Upper lobe of left lung (tissue), 6 donors: ENCODE data around the gene RELB. TPM values are rescaled to one million over a fixed set of nuclear protein-coding genes. Genes with fewer than 3 reads are reported as not detected.

ENCODE experiments used
- ATAC-seq, 2 donors: fragments of 200-7000 bp; cut with Tn5 transposase; one replicate each; pipeline ENCODE4 v1.9.1; 2022; ENCODE audit warnings: mild to moderate bottlenecking in 2 of 2, moderate library complexity in 2 of 2; ENCODE audit not compliant: low FRiP score in 2 of 2
- DNase-seq, 2 donors: peaks; one replicate each; pipeline ENCODE4 v3.0.0-alpha.2; 2019 to 2020
- H3K27ac ChIP-seq, 4 donors: fragments of 200-600 bp; sonication (generic); one replicate each; pipeline ENCODE4 v1.5.1; 2016 to 2019
- H3K27me3 ChIP-seq, 4 donors: fragments of 200-600 bp; sonication (generic); one replicate each; pipeline ENCODE4 v1.5.1; 2017 to 2019
- H3K36me3 ChIP-seq, 4 donors: fragments of 200-600 bp; sonication (generic); one replicate each; pipeline ENCODE4 v1.5.1; 2016 to 2019
- H3K4me1 ChIP-seq, 4 donors: fragments of 200-600 bp; sonication (generic); one replicate each; pipeline ENCODE4 v1.5.1; 2018 to 2019
- H3K4me3 ChIP-seq, 4 donors: fragments of 200-600 bp; sonication (generic); one replicate each; pipeline ENCODE4 v1.5.1; 2017 to 2019; ENCODE audit warnings: mild to moderate bottlenecking in 2 of 4, moderate library complexity in 1 of 4
- H3K9me3 ChIP-seq, 4 donors: fragments of 200-600 bp; sonication (generic); one replicate each; pipeline ENCODE4 v1.5.1; 2018 to 2019
- CTCF ChIP-seq, 6 experiments: fragments of 450-650 bp in 4 of 6; fragments of 200-600 bp in 2 of 6; sonication (generic) in 2 of 6; IDR thresholded peaks; one replicate each; pipeline ENCODE4 v1.5.1; 2016 to 2019; ENCODE audit warnings: antibody characterized with exemption in 6 of 6
- EP300 ChIP-seq, 4 donors: sonication (generic); formaldehyde crosslinking; IDR thresholded peaks; one replicate each; pipeline ENCODE4 v1.5.1; 2017; ENCODE audit warnings: antibody characterized with exemption in 4 of 4, control low read depth in 2 of 4
- POLR2A ChIP-seq, 4 donors: fragments of 450-650 bp; IDR thresholded peaks; one replicate each; pipeline ENCODE4 v1.5.1; 2016 to 2017; ENCODE audit warnings: antibody characterized with exemption in 4 of 4, mild to moderate bottlenecking in 2 of 4
- POLR2AphosphoS5 ChIP-seq, 2 donors: sonication (generic); formaldehyde crosslinking; IDR thresholded peaks; one replicate each; pipeline ENCODE4 v1.5.1; 2017; ENCODE audit warnings: antibody characterized with exemption in 2 of 2
- WGBS, 2 donors: methylation state at CpG; one replicate each; pipeline ENCODE4 v1.1.5; 2017 to 2018; 5-methylcytosine and 5-hydroxymethylcytosine counted together
- total RNA-seq, 6 donors: library from RNA; depleted of rRNA in 4 of 6; stranded (reverse); fragments of >200 nt in 4 of 6; gene quantifications; one replicate each; pipeline versions ENCODE4 v1.1.0 to v1.2.1, GENCODE V29; 2016 to 2021
- donor health status: DM: no; HTN: no; CAD: no; lungs with moderate emphysema.
- donor health status: DM: no; HTN: yes; CAD: no; lungs with severe emphysema.

The RELB gene
- total RNA-seq, 6 donors from 2014 or later: 4.0 to 31.1 (median 18.1) TPM

- no peak for TF ChIP-seq EP300 (IDR thresholded peaks at IDR 0.05)
- TF ChIP-seq POLR2AphosphoS5 (IDR thresholded peaks at IDR 0.05): no peak
- TF ChIP-seq CTCF (IDR thresholded peaks at IDR 0.05): no peak
- no peak for TF ChIP-seq POLR2A (IDR thresholded peaks at IDR 0.05)
- H3K27me3 ChIP-seq: no peaks in the 10 kb centered on the region
- WGBS, 2 donors: 86 to 91% methylated on average over 6 of the region's 6 CpGs
- DNase-seq (no peak), ATAC-seq (no peak)
- peaks cover 13 to 31% (median 16%) of the 10 kb centered on the region in 4 donors for H3K4me1 ChIP-seq
- no peak overlapping the region for H3K27ac ChIP-seq
- H3K9me3 ChIP-seq: no peaks in the 10 kb centered on the region
- no peak overlapping the region for H3K4me3 ChIP-seq
- peaks cover 9 to 53% (median 40%) of the 10 kb centered on the region in 4 donors for H3K36me3 ChIP-seq
Measured at GRCh38 chr19:45050036-45050435, 48.8 kb downstream of the RELB start.

- H3K4me3 ChIP-seq: no peak overlapping the region
Measured at GRCh38 chr19:45051929-45052579, 50.8 kb downstream of the RELB start.

GRCh38 chr19:45056831-45057230, 55.6 kb downstream of the RELB start:
- no peak for ATAC-seq
- 84 to 90% methylated on average over 6 to 8 of the region's 8 CpGs for WGBS, 2 donors
- H3K4me1 ChIP-seq: peaks cover 0 to 1% (median 0%) of the 10 kb centered on the region in 4 donors
- H3K27me3 ChIP-seq: no peaks in the 10 kb centered on the region
- no peak for DNase-seq
- H3K4me3 ChIP-seq: no peak overlapping the region
- H3K36me3 ChIP-seq: peaks cover 53 to 100% (median 95%) of the 10 kb centered on the region in 4 donors
- H3K9me3 ChIP-seq: no peaks in the 10 kb centered on the region
- TF ChIP-seq POLR2AphosphoS5 (IDR thresholded peaks at IDR 0.05): no peak
- H3K27ac ChIP-seq: no peak overlapping the region

More at GRCh38 chr19:45051929-45052579, 50.8 kb downstream of the RELB start:
- Histone ChIP-seq H3K36me3 (peaks cover 22 to 59% (median 50%) of the 10 kb centered on the region in 4 donors), H3K9me3 (no peaks in the 10 kb centered on the region), H3K4me1 (peaks cover 0 to 11% (median 0%) of the 10 kb centered on the region in 4 donors), H3K27ac (no peak overlapping the region), H3K27me3 (no peaks in the 10 kb centered on the region)
- ATAC-seq (peak in 1 of 2 donors; percentile 28), DNase-seq (no peak)
- 71 to 72% methylated on average over 9 of the region's 9 CpGs for WGBS, 2 donors
- TF ChIP-seq POLR2A (IDR thresholded peaks at IDR 0.05) (no peak), EP300 (IDR thresholded peaks at IDR 0.05) (no peak), POLR2AphosphoS5 (IDR thresholded peaks at IDR 0.05) (no peak), CTCF (IDR thresholded peaks at IDR 0.05) (no peak)

GRCh38 chr19:45057444-45057843, 56.2 kb downstream of the RELB start:
- Histone ChIP-seq H3K36me3 (peaks cover 56 to 100% (median 96%) of the 10 kb centered on the region in 4 donors), H3K4me1 (no peaks in the 10 kb centered on the region), H3K9me3 (no peaks in the 10 kb centered on the region), H3K27ac (no peak overlapping the region), H3K4me3 (no peak overlapping the region), H3K27me3 (no peaks in the 10 kb centered on the region)
- no peak for TF ChIP-seq POLR2A (IDR thresholded peaks at IDR 0.05)
- TF ChIP-seq EP300 (IDR thresholded peaks at IDR 0.05): no peak
- TF ChIP-seq CTCF (IDR thresholded peaks at IDR 0.05): no peak
- no peak for TF ChIP-seq POLR2AphosphoS5 (IDR thresholded peaks at IDR 0.05)
- peak in 1 of 2 donors; percentile 53 for DNase-seq
- WGBS, 2 donors: 86 to 87% methylated on average over 6 to 9 of the region's 9 CpGs
- ATAC-seq: peak in 1 of 2 donors; percentile 7

GRCh38 chr19:45058622-45059159, 57.4 kb downstream of the RELB start:
- H3K4me3 ChIP-seq: no peak overlapping the region
- peaks cover 56 to 100% (median 97%) of the 10 kb centered on the region in 4 donors for H3K36me3 ChIP-seq
- no peak overlapping the region for H3K27ac ChIP-seq
- no peak for TF ChIP-seq POLR2A (IDR thresholded peaks at IDR 0.05)
- no peaks in the 10 kb centered on the region for H3K4me1 ChIP-seq
- no peak for DNase-seq
- WGBS, 2 donors: 89 to 92% methylated on average over 14 of the region's 14 CpGs
- no peaks in the 10 kb centered on the region for H3K9me3 ChIP-seq
- ATAC-seq: peak in 1 of 2 donors; percentile 5
- no peaks in the 10 kb centered on the region for H3K27me3 ChIP-seq
